ENCODE measurements around the gene SUPT3H. TPM values are rescaled to one million over a fixed set of nuclear protein-coding genes. Genes with fewer than 3 reads are reported as not detected.

SUPT3H gene
- polyA plus RNA-seq, 1 donor (not counting 4 experiments of a cell fraction or from before 2014, with no cell fraction given) = 7.6 TPM

DNA sequence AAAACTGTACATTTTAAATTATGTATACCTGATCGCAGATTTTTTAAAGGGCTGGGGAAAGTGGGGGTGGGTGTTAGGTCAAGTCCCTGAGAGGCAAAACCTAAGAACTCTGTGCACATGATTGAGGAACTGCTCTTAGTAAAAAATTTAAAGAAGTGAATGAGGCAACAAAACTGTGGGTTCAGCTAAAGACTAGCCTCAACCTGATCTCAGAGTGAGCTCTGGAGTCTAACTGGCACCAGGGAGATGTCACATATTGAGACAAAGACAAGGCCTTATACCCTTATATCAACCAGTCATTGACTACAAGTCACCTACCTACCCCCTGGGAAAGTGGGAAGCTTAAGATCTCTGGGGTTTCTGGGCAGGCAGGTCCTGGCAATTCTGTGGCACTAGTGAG is 77.0 kb downstream of the SUPT3H start:
- Histone ChIP-seq H3K9me1 (ENCODE audit: control insufficient read depth, extremely low read depth, insufficient read depth, low read length) (no peaks in the 10 kb centered on the region), H3K27ac (ENCODE audit: control insufficient read depth, insufficient read depth, low read length) (no peak overlapping the region), H3K36me3 (ENCODE audit: control insufficient read depth in 2 of 2, extremely low read depth in 1 of 2, insufficient read depth in 2 of 2, low read length in 2 of 2) (no peaks in the 10 kb centered on the region), H3K4me2 (ENCODE audit: control insufficient read depth, extremely low read depth, insufficient read depth, low read depth, low read length) (no peak overlapping the region), H3K9me3 (ENCODE audit: control insufficient read depth, low read depth, low read length) (no peaks in the 10 kb centered on the region), H3K9ac (ENCODE audit: control insufficient read depth, extremely low read depth, insufficient read depth, low read length) (no peak overlapping the region), H4K20me1 (ENCODE audit: control insufficient read depth, extremely low read depth, insufficient read depth, low read length) (no peaks in the 10 kb centered on the region), H3K4me3 (ENCODE audit: control insufficient read depth in 2 of 3, extremely low read depth in 1 of 3, insufficient read depth in 2 of 3, low read depth in 1 of 3, low read length in 3 of 3) (no peak overlapping the region), H3K27me3 (ENCODE audit: control insufficient read depth, extremely low read depth, insufficient read depth, low read length) (no peaks in the 10 kb centered on the region), H3K4me1 (ENCODE audit: control insufficient read depth, extremely low read depth, insufficient read depth, low read length) (no peaks in the 10 kb centered on the region), H3K79me2 (ENCODE audit: control insufficient read depth, insufficient read depth, low read length) (no peaks in the 10 kb centered on the region), H2AFZ (ENCODE audit: control insufficient read depth, low read length) (no peak overlapping the region)
- DNase-seq (ENCODE audit: low read depth, low spot score) = no peak
- TF ChIP-seq, protein P1, sequence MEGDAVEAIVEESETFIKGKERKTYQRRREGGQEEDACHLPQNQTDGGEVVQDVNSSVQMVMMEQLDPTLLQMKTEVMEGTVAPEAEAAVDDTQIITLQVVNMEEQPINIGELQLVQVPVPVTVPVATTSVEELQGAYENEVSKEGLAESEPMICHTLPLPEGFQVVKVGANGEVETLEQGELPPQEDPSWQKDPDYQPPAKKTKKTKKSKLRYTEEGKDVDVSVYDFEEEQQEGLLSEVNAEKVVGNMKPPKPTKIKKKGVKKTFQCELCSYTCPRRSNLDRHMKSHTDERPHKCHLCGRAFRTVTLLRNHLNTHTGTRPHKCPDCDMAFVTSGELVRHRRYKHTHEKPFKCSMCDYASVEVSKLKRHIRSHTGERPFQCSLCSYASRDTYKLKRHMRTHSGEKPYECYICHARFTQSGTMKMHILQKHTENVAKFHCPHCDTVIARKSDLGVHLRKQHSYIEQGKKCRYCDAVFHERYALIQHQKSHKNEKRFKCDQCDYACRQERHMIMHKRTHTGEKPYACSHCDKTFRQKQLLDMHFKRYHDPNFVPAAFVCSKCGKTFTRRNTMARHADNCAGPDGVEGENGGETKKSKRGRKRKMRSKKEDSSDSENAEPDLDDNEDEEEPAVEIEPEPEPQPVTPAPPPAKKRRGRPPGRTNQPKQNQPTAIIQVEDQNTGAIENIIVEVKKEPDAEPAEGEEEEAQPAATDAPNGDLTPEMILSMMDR (optimal IDR thresholded peaks at IDR 0.05 in 1 of 3, IDR thresholded peaks at IDR 0.05 in 1 of 3, conservative IDR thresholded peaks at IDR 0.05 in 1 of 3; ENCODE audit: extremely low read depth in 1 of 3, insufficient read depth in 2 of 3, low read length in 3 of 3) = no peak
- TF ChIP-seq EZH2 (IDR thresholded peaks at IDR 0.05; ENCODE audit: low read length) = no peak
- dilution Hi-C loops (cut with MboI; ENCODE audit: extremely low pct_ligation_motif_present, low sequenced_read_pairs) = no loop called here
- FAIRE-seq = no peak

DNA sequence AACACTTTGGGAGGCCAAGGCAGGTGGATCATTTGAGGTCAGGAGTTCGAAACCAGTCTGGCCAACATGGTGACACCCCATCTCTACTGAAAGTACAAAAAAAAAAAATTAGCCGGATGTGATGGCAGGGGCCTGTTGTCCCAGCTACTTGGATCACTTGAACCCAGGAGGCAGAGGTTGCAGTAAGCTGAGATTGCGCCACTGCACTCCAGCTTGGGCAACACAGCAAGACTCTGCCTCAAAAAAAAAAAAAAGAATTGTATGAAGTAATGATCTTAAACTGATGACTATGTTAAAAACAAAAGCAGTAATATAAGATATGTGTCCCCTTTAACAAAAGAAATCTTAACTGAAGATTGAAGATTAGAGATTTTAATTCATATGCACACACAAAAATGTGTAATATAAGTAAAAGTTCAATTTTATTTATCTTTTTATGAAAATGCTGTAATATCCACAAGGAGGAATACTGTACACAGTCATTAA is 78.6 kb downstream of the SUPT3H start:
- Histone ChIP-seq H3K4me1 (ENCODE audit: control insufficient read depth, extremely low read depth, insufficient read depth, low read length) (no peaks in the 10 kb centered on the region), H3K9me3 (ENCODE audit: control insufficient read depth, low read depth, low read length) (no peaks in the 10 kb centered on the region), H2AFZ (ENCODE audit: control insufficient read depth, low read length) (no peak overlapping the region), H3K9ac (ENCODE audit: control insufficient read depth, extremely low read depth, insufficient read depth, low read length) (no peak overlapping the region), H3K4me2 (ENCODE audit: control insufficient read depth, extremely low read depth, insufficient read depth, low read depth, low read length) (no peak overlapping the region), H3K27ac (ENCODE audit: control insufficient read depth, insufficient read depth, low read length) (no peak overlapping the region), H3K9me1 (ENCODE audit: control insufficient read depth, extremely low read depth, insufficient read depth, low read length) (no peaks in the 10 kb centered on the region), H3K36me3 (ENCODE audit: control insufficient read depth in 2 of 2, extremely low read depth in 1 of 2, insufficient read depth in 2 of 2, low read length in 2 of 2) (no peaks in the 10 kb centered on the region), H4K20me1 (ENCODE audit: control insufficient read depth, extremely low read depth, insufficient read depth, low read length) (no peaks in the 10 kb centered on the region), H3K79me2 (ENCODE audit: control insufficient read depth, insufficient read depth, low read length) (no peaks in the 10 kb centered on the region), H3K4me3 (ENCODE audit: control insufficient read depth in 2 of 3, extremely low read depth in 1 of 3, insufficient read depth in 2 of 3, low read depth in 1 of 3, low read length in 3 of 3) (no peak overlapping the region), H3K27me3 (ENCODE audit: control insufficient read depth, extremely low read depth, insufficient read depth, low read length) (no peaks in the 10 kb centered on the region)
- no peak for DNase-seq (ENCODE audit: low read depth, low spot score)
- dilution Hi-C loops (cut with MboI; ENCODE audit: extremely low pct_ligation_motif_present, low sequenced_read_pairs) = no loop called here
- FAIRE-seq = no peak
- TF ChIP-seq EZH2 (IDR thresholded peaks at IDR 0.05; ENCODE audit: low read length) = no peak
- TF ChIP-seq, protein P1 (optimal IDR thresholded peaks at IDR 0.05 in 1 of 3, IDR thresholded peaks at IDR 0.05 in 1 of 3, conservative IDR thresholded peaks at IDR 0.05 in 1 of 3; ENCODE audit: extremely low read depth in 1 of 3, insufficient read depth in 2 of 3, low read length in 3 of 3) = no peak
